PC-9 (cell line): ENCODE results near the gene PCYT2. TPM values are rescaled to one million over a fixed set of nuclear protein-coding genes. Genes with fewer than 3 reads are reported as not detected.

Experiments
- BruUV-seq: library from RNA; stranded (reverse); fragments of 400-500 nt; replicated peaks from 2 replicates; lab custom pipeline; 2021; lab: Mats Ljungman, UMichigan
- CTCF ChIA-PET: fragments of 300-600 bp; sonication (Branson Sonifier 250); formaldehyde crosslinking; loops from one replicate; lab custom pipeline; 2022; ENCODE audit warnings: antibody characterized with exemption; lab: Charles Lee
- POLR2A ChIA-PET: fragments of 300-600 bp; sonication (Branson Sonifier 250); formaldehyde crosslinking; loops from one replicate; lab custom pipeline; 2022; ENCODE audit warnings: antibody characterized with exemption; ENCODE audit not compliant: unreplicated experiment; lab: Charles Lee
- DNase-seq, 2 experiments: peaks; one replicate each; pipeline versions ENCODE4 v3.0.0 to v3.0.0-alpha.2; 2015 to 2022; ENCODE audit warnings: mixed read lengths in 1 of 2
- H2AFZ ChIP-seq: fragments of 200-600 bp; sonication (generic); 2 replicates; pipeline ENCODE4 v1.8.1; 2017; ENCODE audit warnings: antibody characterized with exemption
- H3F3A ChIP-seq: fragments of 200-600 bp; sonication (generic); 2 replicates; pipeline ENCODE4 v1.8.1; 2017; ENCODE audit warnings: antibody characterized with exemption, mild to moderate bottlenecking, low read depth; ENCODE audit not compliant: insufficient read depth
- H3K27ac ChIP-seq: fragments of 200-600 bp; sonication (generic); 2 replicates; pipeline ENCODE4 v1.6.1; 2016; ENCODE audit warnings: mixed run types
- H3K27me3 ChIP-seq: fragments of 200-600 bp; sonication (generic); 2 replicates; pipeline ENCODE4 v1.6.1; 2016; ENCODE audit warnings: low read depth, mixed run types; ENCODE audit not compliant: insufficient read depth
- H3K36me3 ChIP-seq: fragments of 200-600 bp; sonication (generic); 2 replicates; pipeline ENCODE4 v1.6.1; 2016; ENCODE audit warnings: low read depth, mixed run types
- H3K4me1 ChIP-seq: fragments of 200-600 bp; sonication (generic); replicated peaks from 2 replicates; pipeline ENCODE4 v1.6.1; 2016; ENCODE audit warnings: mixed run types; ENCODE audit not compliant: insufficient read depth
- H3K4me2 ChIP-seq: fragments of 200-600 bp; sonication (generic); 2 replicates; pipeline ENCODE4 v1.6.1; 2017; ENCODE audit warnings: mixed run types
- H3K4me3 ChIP-seq: fragments of 200-600 bp; sonication (generic); 2 replicates; pipeline ENCODE4 v1.6.1; 2016; ENCODE audit warnings: mixed run types
- H3K79me2 ChIP-seq: fragments of 200-600 bp; sonication (generic); 2 replicates; pipeline ENCODE4 v1.6.1; 2017; ENCODE audit warnings: low read depth, mixed run types
- H3K9me2 ChIP-seq: fragments of 200-600 bp; sonication (generic); 2 replicates; pipeline ENCODE4 v1.8.1; 2017; ENCODE audit warnings: mild to moderate bottlenecking; ENCODE audit not compliant: insufficient read depth
- H3K9me3 ChIP-seq: fragments of 200-600 bp; sonication (generic); 2 replicates; pipeline ENCODE4 v1.8.1; 2016; ENCODE audit warnings: low read depth; ENCODE audit not compliant: insufficient read depth
- H4K20me1 ChIP-seq: fragments of 200-600 bp; sonication (generic); 2 replicates; pipeline ENCODE4 v1.8.1; 2017; ENCODE audit not compliant: insufficient read depth
- EZH2 ChIP-seq: fragments of 200-600 bp; sonication (generic); IDR thresholded peaks from 2 replicates; pipeline ENCODE4 v1.8.0; 2017; ENCODE audit warnings: antibody characterized with exemption, low read depth
- intact Hi-C: fragments of 100-400 bp; cut with micrococcal nuclease; formaldehyde crosslinking; loops from one replicate; pipeline ENCODE4 v1.10.0; 2022; ENCODE audit not compliant: unreplicated experiment
- total RNA-seq: library from RNA; stranded (reverse); gene quantifications from 2 replicates; pipeline ENCODE4 v1.2.3, GENCODE V29; 2021
- TF ChIP-seq, protein P1 (sequence below): fragments of 200-600 bp; sonication (generic); conservative IDR thresholded peaks from 2 replicates; pipeline ENCODE4 v1.6.1; 2017; ENCODE audit warnings: mixed run types, antibody characterized with exemption, mild to moderate bottlenecking, moderate library complexity

The PCYT2 gene
- total RNA-seq, 1 experiment from 2014 or later, result 82.2 TPM

DNA sequence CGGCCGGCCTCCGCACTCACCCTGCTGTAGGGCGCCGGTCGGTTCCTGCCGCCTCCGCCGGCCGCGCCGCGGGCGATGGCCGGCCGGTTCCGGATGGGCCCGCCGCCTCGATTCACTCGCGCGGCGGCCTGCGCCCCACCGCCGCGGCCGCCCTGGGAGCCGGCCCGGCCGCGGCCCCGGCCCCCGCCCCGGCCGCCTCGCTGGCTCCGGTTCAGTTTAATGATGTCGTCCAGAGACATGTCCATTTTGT, 20.0 kb downstream of the PCYT2 start:
- Histone ChIP-seq H3K9me2 (no peaks in the 10 kb centered on the region), H2AFZ (no peak overlapping the region), H3K4me1 (peaks cover 17% of the 10 kb centered on the region), H3K9me3 (no peaks in the 10 kb centered on the region), H3K36me3 (no peaks in the 10 kb centered on the region), H3K79me2 (peaks cover 42% of the 10 kb centered on the region), H3K4me2 (no peak overlapping the region), H3K4me3 (peak overlapping the region; percentile 66; the same call in 1 of the 2 replicates), H4K20me1 (no peaks in the 10 kb centered on the region; the same call in 1 of the 2 replicates), H3K27ac (no peak overlapping the region), H3K27me3 (no peaks in the 10 kb centered on the region), H3F3A (peaks cover 31% of the 10 kb centered on the region)
- intact Hi-C loops, result loop anchor here (10.0 kb wide), 1 partner anchor 214 kb away; no protein-coding TSS in a partner anchor
- no TSS peak for BruUV-seq
- ChIA-PET CTCF (no interaction called here), POLR2A (no interaction called here)
- DNase-seq, result no peak
- no peak for TF ChIP-seq EZH2
- TF ChIP-seq, protein P1, sequence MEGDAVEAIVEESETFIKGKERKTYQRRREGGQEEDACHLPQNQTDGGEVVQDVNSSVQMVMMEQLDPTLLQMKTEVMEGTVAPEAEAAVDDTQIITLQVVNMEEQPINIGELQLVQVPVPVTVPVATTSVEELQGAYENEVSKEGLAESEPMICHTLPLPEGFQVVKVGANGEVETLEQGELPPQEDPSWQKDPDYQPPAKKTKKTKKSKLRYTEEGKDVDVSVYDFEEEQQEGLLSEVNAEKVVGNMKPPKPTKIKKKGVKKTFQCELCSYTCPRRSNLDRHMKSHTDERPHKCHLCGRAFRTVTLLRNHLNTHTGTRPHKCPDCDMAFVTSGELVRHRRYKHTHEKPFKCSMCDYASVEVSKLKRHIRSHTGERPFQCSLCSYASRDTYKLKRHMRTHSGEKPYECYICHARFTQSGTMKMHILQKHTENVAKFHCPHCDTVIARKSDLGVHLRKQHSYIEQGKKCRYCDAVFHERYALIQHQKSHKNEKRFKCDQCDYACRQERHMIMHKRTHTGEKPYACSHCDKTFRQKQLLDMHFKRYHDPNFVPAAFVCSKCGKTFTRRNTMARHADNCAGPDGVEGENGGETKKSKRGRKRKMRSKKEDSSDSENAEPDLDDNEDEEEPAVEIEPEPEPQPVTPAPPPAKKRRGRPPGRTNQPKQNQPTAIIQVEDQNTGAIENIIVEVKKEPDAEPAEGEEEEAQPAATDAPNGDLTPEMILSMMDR, result no peak

DNA sequence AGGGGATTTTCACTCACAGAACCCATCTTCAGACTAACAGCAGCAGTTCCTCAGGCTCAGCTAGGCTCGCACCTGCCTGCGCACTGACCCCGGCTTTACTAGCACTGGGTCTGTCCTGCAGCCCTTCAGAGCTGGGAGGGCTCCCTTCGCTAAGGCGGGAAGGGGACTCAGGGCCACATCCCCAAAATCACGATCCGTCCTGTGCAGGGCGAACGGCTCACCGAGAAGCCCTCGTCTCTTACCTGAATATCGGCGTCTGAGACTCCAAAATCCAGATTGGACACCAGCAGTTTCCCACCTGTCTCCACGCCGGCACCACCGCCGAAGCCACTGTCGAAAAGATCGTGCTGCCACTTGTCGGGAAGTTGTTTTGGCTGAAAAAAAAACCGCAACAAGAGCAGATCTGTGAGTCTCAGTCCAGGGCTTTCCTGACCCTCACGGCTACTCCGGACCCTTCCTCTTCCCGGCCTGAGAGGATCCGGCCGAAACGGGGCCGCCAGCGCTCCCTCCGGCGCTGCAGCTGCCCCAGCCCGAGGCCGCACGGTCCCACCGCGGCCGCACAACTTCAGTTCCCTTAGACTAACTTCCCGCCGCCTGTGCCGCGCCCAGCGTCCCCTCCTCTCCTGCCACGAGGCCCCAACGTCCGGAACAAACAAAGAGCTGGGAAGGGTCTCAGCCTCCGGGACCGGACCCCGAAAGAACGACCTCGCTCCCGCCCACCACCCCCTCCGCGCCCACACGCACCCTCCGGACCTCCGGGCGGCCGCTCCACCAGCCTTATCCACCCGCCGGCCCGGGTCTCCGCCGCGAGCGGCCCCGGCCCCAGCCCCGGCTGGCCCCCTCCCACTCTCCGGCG, 20.5 kb downstream of the PCYT2 start:
- Histone ChIP-seq H3K4me1 (peaks cover 21% of the 10 kb centered on the region), H4K20me1 (peaks cover 3% of the 10 kb centered on the region), H3K4me2 (peak overlapping the region; percentile 90), H3K27ac (no peak overlapping the region), H3F3A (peaks cover 33% of the 10 kb centered on the region), H3K36me3 (no peaks in the 10 kb centered on the region), H3K4me3 (peak overlapping the region; percentile 66), H3K9me2 (no peaks in the 10 kb centered on the region), H2AFZ (no peak overlapping the region), H3K27me3 (no peaks in the 10 kb centered on the region), H3K9me3 (no peaks in the 10 kb centered on the region), H3K79me2 (peaks cover 46% of the 10 kb centered on the region)
- no TSS peak for BruUV-seq
- ChIA-PET POLR2A (interaction anchor here (0.7 kb wide), 1 partner anchor 26 kb away, joined by 5 read pairs; no protein-coding TSS in a partner anchor), CTCF (no interaction called here)
- DNase-seq, result no peak
- TF ChIP-seq, protein P1, result no peak
- no peak for TF ChIP-seq EZH2
- intact Hi-C loops, result loop anchor here (10.0 kb wide), 1 partner anchor 214 kb away; no protein-coding TSS in a partner anchor

- Histone ChIP-seq H3K4me1 (peaks cover 27% of the 10 kb centered on the region), H3K36me3 (no peaks in the 10 kb centered on the region), H3F3A (peaks cover 38% of the 10 kb centered on the region), H2AFZ (no peak overlapping the region), H3K4me3 (peak overlapping the region; percentile 66; the same call in 1 of the 2 replicates), H3K4me2 (peak overlapping the region; percentile 90), H3K79me2 (peaks cover 57% of the 10 kb centered on the region), H3K9me3 (no peaks in the 10 kb centered on the region), H4K20me1 (peaks cover 12% of the 10 kb centered on the region), H3K9me2 (no peaks in the 10 kb centered on the region), H3K27me3 (no peaks in the 10 kb centered on the region), H3K27ac (no peak overlapping the region)
- ChIA-PET POLR2A (no interaction called here), CTCF (no interaction called here)
- DNase-seq, result no peak
- intact Hi-C loops, result loop anchor here (10.0 kb wide), 1 partner anchor 215 kb away; no protein-coding TSS in a partner anchor
- BruUV-seq, result no TSS peak
- TF ChIP-seq EZH2, result no peak
- TF ChIP-seq, protein P1, result no peak
These were observed 21.6 kb downstream of the PCYT2 start for GRCh38 chr17:81889602-81890001.
